Epithelial cell of proximal tubule (primary cell): Measurements from ENCODE around the gene DNAAF5. TPM values are rescaled to one million over a fixed set of nuclear protein-coding genes. Genes with fewer than 3 reads are reported as not detected.

Experiments used
- DNase-seq: peaks from one replicate; pipeline ENCODE4 v3.0.0-alpha.2; 2011; ENCODE audit warnings: low read depth
- H3K4me3 ChIP-seq: 2 replicates; pipeline ENCODE4 v1.5.1; 2011; ENCODE audit warnings: low read depth, mild to moderate bottlenecking, low read length
- total RNA-seq: library from RNA; depleted of rRNA; stranded (reverse); fragments of >200 nt; gene quantifications from 2 replicates; pipeline ENCODE4 v1.2.3, GENCODE V29; 2015
- TF ChIP-seq, protein P1 (sequence below): conservative IDR thresholded peaks from 2 replicates; pipeline ENCODE4 v1.5.1; 2012; ENCODE audit warnings: low read depth, mild to moderate bottlenecking, low read length

DNAAF5 gene
- total RNA-seq, 1 donor from 2014 or later, result 64.1 TPM

DNA sequence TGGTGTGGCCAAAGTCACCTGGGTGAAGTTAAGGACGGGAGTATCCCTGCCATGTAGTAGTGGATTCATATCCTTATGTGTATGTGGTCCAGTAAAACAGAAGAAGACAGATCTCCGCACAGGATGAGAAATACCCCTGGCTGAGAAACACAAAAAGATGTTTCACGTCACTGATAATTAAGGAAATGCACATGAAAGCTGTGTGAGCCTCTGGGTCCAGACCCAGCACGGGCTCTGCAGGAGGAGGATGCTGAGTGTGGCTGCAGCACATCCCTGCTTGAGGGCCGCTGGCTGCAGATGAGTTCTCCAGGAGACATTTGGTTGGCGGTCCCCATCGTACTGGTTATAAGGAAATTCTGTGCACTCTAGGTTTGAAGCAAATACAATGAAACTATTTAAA, 97.6 kb downstream of the DNAAF5 start:
- H3K4me3 ChIP-seq, result no peak overlapping the region
- DNase-seq, result no peak
- TF ChIP-seq, protein P1, sequence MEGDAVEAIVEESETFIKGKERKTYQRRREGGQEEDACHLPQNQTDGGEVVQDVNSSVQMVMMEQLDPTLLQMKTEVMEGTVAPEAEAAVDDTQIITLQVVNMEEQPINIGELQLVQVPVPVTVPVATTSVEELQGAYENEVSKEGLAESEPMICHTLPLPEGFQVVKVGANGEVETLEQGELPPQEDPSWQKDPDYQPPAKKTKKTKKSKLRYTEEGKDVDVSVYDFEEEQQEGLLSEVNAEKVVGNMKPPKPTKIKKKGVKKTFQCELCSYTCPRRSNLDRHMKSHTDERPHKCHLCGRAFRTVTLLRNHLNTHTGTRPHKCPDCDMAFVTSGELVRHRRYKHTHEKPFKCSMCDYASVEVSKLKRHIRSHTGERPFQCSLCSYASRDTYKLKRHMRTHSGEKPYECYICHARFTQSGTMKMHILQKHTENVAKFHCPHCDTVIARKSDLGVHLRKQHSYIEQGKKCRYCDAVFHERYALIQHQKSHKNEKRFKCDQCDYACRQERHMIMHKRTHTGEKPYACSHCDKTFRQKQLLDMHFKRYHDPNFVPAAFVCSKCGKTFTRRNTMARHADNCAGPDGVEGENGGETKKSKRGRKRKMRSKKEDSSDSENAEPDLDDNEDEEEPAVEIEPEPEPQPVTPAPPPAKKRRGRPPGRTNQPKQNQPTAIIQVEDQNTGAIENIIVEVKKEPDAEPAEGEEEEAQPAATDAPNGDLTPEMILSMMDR, result no peak

DNA sequence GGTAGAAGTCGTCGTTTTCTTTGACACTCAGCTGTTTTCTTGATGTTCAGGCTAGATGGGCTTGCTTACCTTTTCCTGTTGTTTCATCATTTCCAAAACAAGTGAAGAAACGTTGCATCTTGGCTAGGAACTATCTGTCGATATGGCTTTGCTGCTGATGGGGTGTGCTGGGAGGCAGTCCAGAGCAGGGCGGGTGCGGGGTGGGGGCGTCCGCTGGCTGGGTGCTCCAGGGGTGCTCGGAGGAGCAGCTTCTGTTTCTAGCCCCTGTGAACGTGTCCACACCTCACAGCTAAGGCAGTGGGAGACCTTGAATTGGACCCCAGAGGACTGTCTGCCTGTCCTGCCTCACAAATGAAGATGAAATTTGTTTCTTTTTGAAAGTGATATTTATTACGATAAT, 98.2 kb downstream of the DNAAF5 start:
- TF ChIP-seq, protein P1, result no peak
- DNase-seq, result no peak
- H3K4me3 ChIP-seq, result no peak overlapping the region

DNA sequence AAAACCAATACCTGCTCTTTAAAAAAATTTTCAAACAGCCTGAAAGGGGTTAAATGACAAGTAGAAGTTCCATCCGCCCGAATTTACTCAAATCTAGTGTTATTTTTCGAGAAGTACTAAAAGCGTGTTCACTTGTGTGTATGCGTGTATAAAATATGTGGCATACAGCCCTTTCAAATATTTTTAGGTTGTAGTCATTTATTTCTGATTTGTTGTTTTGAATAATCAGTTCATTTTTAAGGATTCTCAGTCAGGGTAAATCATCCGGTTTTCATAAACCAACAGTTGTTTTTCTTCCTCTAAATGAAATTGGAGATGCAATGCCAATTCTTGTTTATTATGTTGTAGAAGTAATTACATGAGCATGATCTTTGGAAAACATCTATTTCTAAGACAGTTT, 98.9 kb downstream of the DNAAF5 start:
- DNase-seq, result no peak
- TF ChIP-seq, protein P1, result no peak
- H3K4me3 ChIP-seq, result no peak overlapping the region

DNA sequence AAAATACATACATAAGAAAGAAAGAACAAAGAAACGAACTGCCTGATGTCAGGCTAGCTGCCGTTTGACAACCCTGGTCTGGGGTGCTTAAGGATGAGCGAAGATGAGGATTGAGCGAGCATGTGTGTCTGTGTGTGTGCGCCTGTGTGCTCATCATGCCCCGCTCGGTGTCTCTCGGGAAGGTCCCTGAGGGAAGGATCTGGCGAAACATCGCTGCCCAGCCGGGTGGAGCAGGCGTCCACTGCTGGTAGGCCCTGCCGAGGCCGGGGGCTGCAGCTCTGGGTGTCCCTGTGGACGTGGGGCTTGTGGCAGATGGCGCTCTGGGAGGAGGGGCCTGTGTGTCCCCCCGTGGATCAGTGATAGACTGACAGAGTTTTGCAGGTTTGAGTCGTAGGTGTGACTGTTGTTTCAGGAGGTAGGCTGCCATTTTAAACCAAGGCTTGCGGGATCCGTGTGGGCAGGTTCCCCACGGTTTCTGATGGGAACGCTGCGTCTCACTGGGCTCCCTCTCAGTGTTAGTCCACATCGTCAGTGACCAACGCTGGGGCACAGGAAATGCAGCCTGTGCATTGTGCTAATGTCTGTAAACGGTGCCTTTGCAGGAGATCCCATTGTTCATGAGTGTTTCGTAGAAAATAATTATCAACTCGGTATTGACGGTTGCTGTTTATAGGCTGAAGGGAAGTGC, 99.9 kb downstream of the DNAAF5 start:
- H3K4me3 ChIP-seq, result no peak overlapping the region
- no peak for DNase-seq
- TF ChIP-seq, protein P1, result no peak

DNA sequence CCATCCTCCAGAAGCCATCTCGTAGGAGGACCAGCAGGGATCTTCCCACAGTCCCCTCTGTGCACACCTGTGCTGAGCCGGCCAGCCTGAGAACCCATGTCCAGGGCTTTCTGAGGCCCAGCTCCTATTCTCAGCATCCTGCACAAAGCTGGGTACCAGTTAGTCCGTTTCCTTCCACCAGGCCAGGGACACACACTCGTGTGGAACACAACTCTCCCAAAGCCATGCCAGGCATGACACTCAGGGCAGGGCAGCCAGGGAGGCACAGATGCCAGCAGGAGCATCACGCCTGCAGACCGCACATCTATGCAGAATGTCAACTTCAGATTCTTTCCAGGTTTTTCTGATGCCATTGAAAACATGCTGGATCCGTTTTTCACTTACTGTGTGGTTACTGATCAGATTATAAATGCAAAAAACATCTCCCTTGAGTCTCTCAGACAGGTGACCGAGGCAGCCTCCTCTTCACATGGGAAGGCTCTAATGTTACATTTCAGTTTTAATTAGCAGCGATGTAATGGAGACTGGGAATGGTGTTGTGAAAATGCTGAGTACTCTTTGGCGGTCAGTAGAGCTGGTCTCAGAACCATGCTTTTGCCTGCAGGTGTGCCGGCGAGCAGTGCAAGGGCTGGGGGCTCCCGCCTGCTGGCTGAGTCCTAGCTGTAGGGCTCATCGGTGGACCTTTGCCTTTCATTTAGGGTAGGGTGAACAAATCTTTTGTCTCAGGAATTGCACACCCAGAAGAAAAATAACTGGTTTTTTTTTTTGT, 102.5 kb downstream of the DNAAF5 start:
- H3K4me3 ChIP-seq, result no peak overlapping the region
- DNase-seq, result no peak
- TF ChIP-seq, protein P1, result no peak

DNA sequence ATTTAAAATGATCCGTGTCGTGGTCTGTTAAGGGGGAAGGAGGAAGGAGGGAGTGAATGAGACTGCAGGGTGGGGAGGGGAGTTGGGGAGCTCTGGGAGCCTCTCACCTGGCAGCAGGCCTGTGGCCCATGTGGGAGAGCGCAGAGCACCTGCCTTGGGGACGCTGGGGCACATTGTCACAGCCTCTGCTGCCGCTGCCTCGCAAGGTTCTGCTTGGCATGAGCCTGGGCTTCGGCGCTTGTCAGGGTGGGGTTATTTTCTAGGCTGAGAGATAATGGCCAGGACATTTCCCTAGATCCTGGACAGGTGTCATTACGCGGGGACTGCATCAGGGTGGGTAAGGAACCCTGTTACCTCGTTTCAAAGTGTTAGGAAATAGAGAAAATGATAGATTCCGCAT, 103.6 kb downstream of the DNAAF5 start:
- DNase-seq, result no peak
- H3K4me3 ChIP-seq, result no peak overlapping the region
- TF ChIP-seq, protein P1, result no peak
